GM15510 (cell line): Measurements from ENCODE around the gene ILK.

ENCODE experiments used
- POLR2A ChIP-seq: IDR thresholded peaks from 3 replicates; pipeline ENCODE4 v1.6.1; 2011; ENCODE audit warnings: borderline replicate concordance; ENCODE audit not compliant: insufficient read length; ENCODE audit errors: extremely low read depth

ILK gene

GRCh38 chr11:6609502-6610015 lies 6.0 kb downstream of the ILK start:
- no peak for TF ChIP-seq POLR2A

- no peak for TF ChIP-seq POLR2A
Measured at GRCh38 chr11:6610591-6610990, 7.0 kb downstream of the ILK start.

GRCh38 chr11:6611092-6611962 lies 7.8 kb downstream of the ILK start:
- no peak for TF ChIP-seq POLR2A

GRCh38 chr11:6611963-6612212 lies 8.3 kb downstream of the ILK start:
- no peak for TF ChIP-seq POLR2A

GRCh38 chr11:6612213-6613041 lies 8.9 kb downstream of the ILK start, which contains the start of gene TAF10:
Gene TAF10 (minus strand): TSS chr11:6612216. CDS start chr11:6612189, 27 bp downstream.
- peak; percentile 90 for TF ChIP-seq POLR2A

GRCh38 chr11:6613496-6613895 lies 9.9 kb downstream of the ILK start:
- no peak for TF ChIP-seq POLR2A

- no peak for TF ChIP-seq POLR2A
Measured at GRCh38 chr11:6614446-6614845, 10.9 kb downstream of the ILK start.

GRCh38 chr11:6615046-6615445 lies 11.5 kb downstream of the ILK start:
- no peak for TF ChIP-seq POLR2A

- no peak for TF ChIP-seq POLR2A
Measured at GRCh38 chr11:6615882-6616585, 12.5 kb downstream of the ILK start.

GRCh38 chr11:6616596-6617250 lies 13.1 kb downstream of the ILK start:
- TF ChIP-seq POLR2A: no peak

GRCh38 chr11:6617315-6617781 lies 13.8 kb downstream of the ILK start:
- TF ChIP-seq POLR2A: no peak

- no peak for TF ChIP-seq POLR2A
Measured at GRCh38 chr11:6618117-6619003, 14.8 kb downstream of the ILK start.

GRCh38 chr11:6619004-6619745 lies 15.6 kb downstream of the ILK start, which contains the start of gene TPP1:
Gene TPP1 (minus strand): TSS chr11:6619422. CDS start chr11:6619400, 22 bp downstream.
- peak; percentile 71 for TF ChIP-seq POLR2A

- TF ChIP-seq POLR2A: no peak
Measured at GRCh38 chr11:6620636-6621035, 17.1 kb downstream of the ILK start.
